OCI-LY7 (cell line): ENCODE data around the gene DPF3.

Experiments used
- CTCF ChIP-seq: fragments of 200-600 bp; sonication (generic); conservative IDR thresholded peaks from 2 replicates; pipeline ENCODE4 v1.5.1; 2014; ENCODE audit warnings: mild to moderate bottlenecking, antibody characterized with exemption, low read length, moderate library complexity, mixed read lengths
- EZH2phosphoT487 ChIP-seq: fragments of 200-600 bp; sonication (generic); IDR thresholded peaks from 2 replicates; pipeline ENCODE4 v1.6.1; 2018; ENCODE audit warnings: low read depth, borderline replicate concordance, mild to moderate bottlenecking, mixed run types, antibody characterized with exemption, low read length, moderate library complexity, mixed read lengths

DNA sequence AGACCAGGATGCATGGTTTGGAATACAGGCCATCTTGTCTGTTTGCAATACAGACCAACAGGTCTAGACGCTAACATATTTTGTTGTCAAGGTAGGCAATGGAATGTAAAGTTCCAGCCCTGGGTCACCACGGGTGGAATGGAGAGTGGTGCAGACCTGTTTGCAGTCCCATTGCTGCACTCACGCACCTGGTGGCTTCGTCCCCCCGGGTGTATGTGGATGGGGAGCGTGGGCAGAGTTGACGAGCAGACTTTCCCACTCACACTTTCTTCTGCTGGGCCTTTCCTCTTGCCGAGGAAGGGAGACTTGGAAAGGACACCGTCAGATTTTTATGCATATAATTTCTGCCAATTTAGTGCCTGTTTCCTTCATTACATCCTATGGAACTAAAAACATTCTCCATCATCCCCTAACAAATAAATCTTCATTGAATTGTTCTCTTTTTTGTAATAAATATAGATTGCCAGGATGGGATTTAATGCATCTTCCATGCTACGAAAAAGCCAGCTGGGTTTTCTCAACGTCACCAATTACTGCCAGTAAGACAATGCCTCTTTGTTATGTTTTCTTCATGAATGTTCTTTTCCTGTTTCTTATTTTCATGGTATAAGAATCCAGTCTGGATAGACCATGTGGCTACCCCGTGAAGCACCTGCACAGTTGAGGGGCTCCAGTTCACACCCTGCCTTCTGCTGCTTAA is 47.5 kb upstream of the DPF3 start:
- TF ChIP-seq CTCF (no peak), EZH2phosphoT487 (no peak)
